Panc1 (cell line): ENCODE measurements around the gene MACROD2. TPM values are rescaled to one million over a fixed set of nuclear protein-coding genes. Genes with fewer than 3 reads are reported as not detected.

Experiments used
- ATAC-seq: fragments of 200-7000 bp; cut with Tn5 transposase; 2 replicates; pipeline ENCODE4 v1.9.1; 2020; ENCODE audit warnings: mild to moderate bottlenecking, moderate library complexity
- BruUV-seq: library from RNA; stranded (reverse); fragments of 400-500 nt; replicated peaks from 2 replicates; lab custom pipeline; 2021; lab: Mats Ljungman, UMichigan
- CTCF ChIA-PET: fragments of 300-600 bp; sonication (Branson Sonifier 250); formaldehyde crosslinking; loops from one replicate; lab custom pipeline; 2022; ENCODE audit warnings: antibody characterized with exemption; lab: Charles Lee
- POLR2A ChIA-PET: fragments of 300-600 bp; sonication (Branson Sonifier 250); formaldehyde crosslinking; loops from one replicate; lab custom pipeline; 2022; ENCODE audit warnings: antibody characterized with exemption; lab: Charles Lee
- DNase-seq: peaks from one replicate; pipeline ENCODE4 v3.0.0-alpha.2; 2010; ENCODE audit warnings: low read depth, low spot score
- H3K27ac ChIP-seq: 2 replicates; pipeline ENCODE4 v1.5.1; 2011; ENCODE audit warnings: mild to moderate bottlenecking, low read length, inconsistent platforms
- H3K27me3 ChIP-seq: fragments of 200-500 bp; sonication (Bioruptor generic); 2 replicates; pipeline ENCODE4 v1.6.0; 2014; ENCODE audit warnings: low read length, inconsistent platforms; ENCODE audit not compliant: control insufficient read depth, insufficient read depth
- H3K36me3 ChIP-seq: fragments of 200-500 bp; sonication (Bioruptor generic); 2 replicates; pipeline ENCODE4 v1.5.1; 2014; ENCODE audit warnings: inconsistent platforms, mild to moderate bottlenecking, low read length, moderate library complexity; ENCODE audit not compliant: control insufficient read depth, insufficient read depth
- H3K4me1 ChIP-seq: 2 replicates; pipeline ENCODE4 v1.5.1; 2011; ENCODE audit warnings: inconsistent platforms, mild to moderate bottlenecking, low read length, moderate library complexity; ENCODE audit not compliant: control insufficient read depth, insufficient read depth
- H3K4me3 ChIP-seq, 2 experiments: 2 replicates each; pipeline ENCODE4 v1.5.1; 2011 to 2012; ENCODE audit warnings: low read depth in 2 of 2, low read length in 2 of 2, mild to moderate bottlenecking in 2 of 2, inconsistent platforms in 1 of 2, moderate library complexity in 1 of 2
- H3K9me3 ChIP-seq: fragments of 200-500 bp; sonication (Bioruptor generic); 2 replicates; pipeline ENCODE4 v1.5.1; 2014; ENCODE audit warnings: low read depth, mild to moderate bottlenecking, inconsistent platforms, low read length, moderate library complexity; ENCODE audit not compliant: control insufficient read depth, insufficient read depth
- POLR2AphosphoS5 ChIP-seq: IDR thresholded peaks from 2 replicates; pipeline ENCODE4 v1.6.1; 2012; ENCODE audit warnings: mild to moderate bottlenecking, low read depth, low read length, moderate library complexity
- SIN3A ChIP-seq: IDR thresholded peaks from 2 replicates; pipeline ENCODE4 v1.6.1; 2012; ENCODE audit warnings: low read depth, mild to moderate bottlenecking, low read length, moderate library complexity, borderline replicate concordance; ENCODE audit not compliant: insufficient read depth
- TCF7L2 ChIP-seq: IDR thresholded peaks from 2 replicates; pipeline ENCODE4 v1.6.1; 2011; ENCODE audit warnings: mild to moderate bottlenecking, low read depth, low read length, inconsistent platforms
- in situ Hi-C: cut with HindIII; loops from 2 replicates; pipeline ENCODE4 v1.10.0; 2016; ENCODE audit warnings: low sequenced_read_pairs, low pct_unique_long_range_greater_than_20kb
- intact Hi-C: fragments of 100-400 bp; cut with micrococcal nuclease; formaldehyde crosslinking; loops from one replicate; pipeline ENCODE4 v1.10.0; 2022; ENCODE audit not compliant: unreplicated experiment
- total RNA-seq: library from RNA; stranded (reverse); gene quantifications from one replicate; pipeline ENCODE4 v1.2.1, GENCODE V29; 2021; ENCODE audit not compliant: unreplicated experiment
- TF ChIP-seq, protein P1 (sequence below): fragments of 450-650 bp; IDR thresholded peaks from 2 replicates; pipeline ENCODE4 v1.5.1; 2017; ENCODE audit warnings: mild to moderate bottlenecking
- TF ChIP-seq, protein P2 (sequence below), 2 experiments: IDR thresholded peaks; 2 replicates each; pipeline ENCODE4 v1.6.1; 2011 to 2012; ENCODE audit warnings: low read depth in 2 of 2, control low read depth in 1 of 2, low read length in 1 of 2, mild to moderate bottlenecking in 1 of 2, moderate library complexity in 1 of 2; ENCODE audit not compliant: insufficient read depth in 1 of 2

MACROD2 gene
- total RNA-seq, 1 experiment from 2014 or later, result 1.2 TPM

- in situ Hi-C loops, result no loop called here
- Histone ChIP-seq H3K27me3 (no peaks in the 10 kb centered on the region), H3K4me1 (no peaks in the 10 kb centered on the region), H3K9me3 (no peaks in the 10 kb centered on the region), H3K4me3 (no peak overlapping the region), H3K36me3 (no peaks in the 10 kb centered on the region), H3K27ac (no peak overlapping the region)
- ChIA-PET POLR2A (no interaction called here), CTCF (no interaction called here)
- no peak for DNase-seq
- no peak for TF ChIP-seq TCF7L2
- no peak for TF ChIP-seq POLR2AphosphoS5
- TF ChIP-seq, protein P1, sequence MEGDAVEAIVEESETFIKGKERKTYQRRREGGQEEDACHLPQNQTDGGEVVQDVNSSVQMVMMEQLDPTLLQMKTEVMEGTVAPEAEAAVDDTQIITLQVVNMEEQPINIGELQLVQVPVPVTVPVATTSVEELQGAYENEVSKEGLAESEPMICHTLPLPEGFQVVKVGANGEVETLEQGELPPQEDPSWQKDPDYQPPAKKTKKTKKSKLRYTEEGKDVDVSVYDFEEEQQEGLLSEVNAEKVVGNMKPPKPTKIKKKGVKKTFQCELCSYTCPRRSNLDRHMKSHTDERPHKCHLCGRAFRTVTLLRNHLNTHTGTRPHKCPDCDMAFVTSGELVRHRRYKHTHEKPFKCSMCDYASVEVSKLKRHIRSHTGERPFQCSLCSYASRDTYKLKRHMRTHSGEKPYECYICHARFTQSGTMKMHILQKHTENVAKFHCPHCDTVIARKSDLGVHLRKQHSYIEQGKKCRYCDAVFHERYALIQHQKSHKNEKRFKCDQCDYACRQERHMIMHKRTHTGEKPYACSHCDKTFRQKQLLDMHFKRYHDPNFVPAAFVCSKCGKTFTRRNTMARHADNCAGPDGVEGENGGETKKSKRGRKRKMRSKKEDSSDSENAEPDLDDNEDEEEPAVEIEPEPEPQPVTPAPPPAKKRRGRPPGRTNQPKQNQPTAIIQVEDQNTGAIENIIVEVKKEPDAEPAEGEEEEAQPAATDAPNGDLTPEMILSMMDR, result no peak
- no peak for ATAC-seq
- no TSS peak for BruUV-seq
- intact Hi-C loops, result no loop called here
Measured at GRCh38 chr20:15447549-15447948, 1452.2 kb downstream of the MACROD2 start.

GRCh38 chr20:15449061-15449460, 1453.7 kb downstream of the MACROD2 start:
- in situ Hi-C loops, result no loop called here
- intact Hi-C loops, result no loop called here
- TF ChIP-seq, protein P1, result no peak
- TF ChIP-seq POLR2AphosphoS5 (no peak), TCF7L2 (no peak), SIN3A (no peak)
- TF ChIP-seq, protein P2, sequence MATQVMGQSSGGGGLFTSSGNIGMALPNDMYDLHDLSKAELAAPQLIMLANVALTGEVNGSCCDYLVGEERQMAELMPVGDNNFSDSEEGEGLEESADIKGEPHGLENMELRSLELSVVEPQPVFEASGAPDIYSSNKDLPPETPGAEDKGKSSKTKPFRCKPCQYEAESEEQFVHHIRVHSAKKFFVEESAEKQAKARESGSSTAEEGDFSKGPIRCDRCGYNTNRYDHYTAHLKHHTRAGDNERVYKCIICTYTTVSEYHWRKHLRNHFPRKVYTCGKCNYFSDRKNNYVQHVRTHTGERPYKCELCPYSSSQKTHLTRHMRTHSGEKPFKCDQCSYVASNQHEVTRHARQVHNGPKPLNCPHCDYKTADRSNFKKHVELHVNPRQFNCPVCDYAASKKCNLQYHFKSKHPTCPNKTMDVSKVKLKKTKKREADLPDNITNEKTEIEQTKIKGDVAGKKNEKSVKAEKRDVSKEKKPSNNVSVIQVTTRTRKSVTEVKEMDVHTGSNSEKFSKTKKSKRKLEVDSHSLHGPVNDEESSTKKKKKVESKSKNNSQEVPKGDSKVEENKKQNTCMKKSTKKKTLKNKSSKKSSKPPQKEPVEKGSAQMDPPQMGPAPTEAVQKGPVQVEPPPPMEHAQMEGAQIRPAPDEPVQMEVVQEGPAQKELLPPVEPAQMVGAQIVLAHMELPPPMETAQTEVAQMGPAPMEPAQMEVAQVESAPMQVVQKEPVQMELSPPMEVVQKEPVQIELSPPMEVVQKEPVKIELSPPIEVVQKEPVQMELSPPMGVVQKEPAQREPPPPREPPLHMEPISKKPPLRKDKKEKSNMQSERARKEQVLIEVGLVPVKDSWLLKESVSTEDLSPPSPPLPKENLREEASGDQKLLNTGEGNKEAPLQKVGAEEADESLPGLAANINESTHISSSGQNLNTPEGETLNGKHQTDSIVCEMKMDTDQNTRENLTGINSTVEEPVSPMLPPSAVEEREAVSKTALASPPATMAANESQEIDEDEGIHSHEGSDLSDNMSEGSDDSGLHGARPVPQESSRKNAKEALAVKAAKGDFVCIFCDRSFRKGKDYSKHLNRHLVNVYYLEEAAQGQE (IDR thresholded peaks at IDR 0.05; ENCODE audit: insufficient read depth in 1 of 2, low read depth in 2 of 2, low read length in 1 of 2), result no peak
- Histone ChIP-seq H3K4me3 (no peak overlapping the region), H3K27me3 (no peaks in the 10 kb centered on the region), H3K9me3 (no peaks in the 10 kb centered on the region), H3K27ac (no peak overlapping the region), H3K4me1 (no peaks in the 10 kb centered on the region), H3K36me3 (no peaks in the 10 kb centered on the region)
- ChIA-PET POLR2A (no interaction called here), CTCF (no interaction called here)
- BruUV-seq, result no TSS peak
- no peak for DNase-seq
- no peak for ATAC-seq
